GM12865 (cell line): ENCODE data around the gene FOS.

ENCODE experiments used
- DNase-seq: peaks from one replicate; pipeline ENCODE4 v3.0.0; 2010; ENCODE audit warnings: low read depth
- H3K4me3 ChIP-seq: 2 replicates; pipeline ENCODE4 v1.5.1; 2011; ENCODE audit warnings: mild to moderate bottlenecking, low read depth, low read length, control low read depth
- CTCF ChIP-seq: IDR thresholded peaks from 2 replicates; pipeline ENCODE4 v1.5.1; 2011; ENCODE audit warnings: low read length, control low read depth, low read depth, inconsistent platforms; ENCODE audit not compliant: insufficient read depth; ENCODE audit errors: missing control alignments

Gene FOS

GRCh38 chr14:75268633-75269550 lies 9.7 kb upstream of the FOS start:
- no peak for DNase-seq
- no peak overlapping the region for H3K4me3 ChIP-seq
- no peak for TF ChIP-seq CTCF

- H3K4me3 ChIP-seq, result no peak overlapping the region
- no peak for TF ChIP-seq CTCF
- no peak for DNase-seq
Measured at GRCh38 chr14:75271514-75271913, 7.1 kb upstream of the FOS start.

DNA sequence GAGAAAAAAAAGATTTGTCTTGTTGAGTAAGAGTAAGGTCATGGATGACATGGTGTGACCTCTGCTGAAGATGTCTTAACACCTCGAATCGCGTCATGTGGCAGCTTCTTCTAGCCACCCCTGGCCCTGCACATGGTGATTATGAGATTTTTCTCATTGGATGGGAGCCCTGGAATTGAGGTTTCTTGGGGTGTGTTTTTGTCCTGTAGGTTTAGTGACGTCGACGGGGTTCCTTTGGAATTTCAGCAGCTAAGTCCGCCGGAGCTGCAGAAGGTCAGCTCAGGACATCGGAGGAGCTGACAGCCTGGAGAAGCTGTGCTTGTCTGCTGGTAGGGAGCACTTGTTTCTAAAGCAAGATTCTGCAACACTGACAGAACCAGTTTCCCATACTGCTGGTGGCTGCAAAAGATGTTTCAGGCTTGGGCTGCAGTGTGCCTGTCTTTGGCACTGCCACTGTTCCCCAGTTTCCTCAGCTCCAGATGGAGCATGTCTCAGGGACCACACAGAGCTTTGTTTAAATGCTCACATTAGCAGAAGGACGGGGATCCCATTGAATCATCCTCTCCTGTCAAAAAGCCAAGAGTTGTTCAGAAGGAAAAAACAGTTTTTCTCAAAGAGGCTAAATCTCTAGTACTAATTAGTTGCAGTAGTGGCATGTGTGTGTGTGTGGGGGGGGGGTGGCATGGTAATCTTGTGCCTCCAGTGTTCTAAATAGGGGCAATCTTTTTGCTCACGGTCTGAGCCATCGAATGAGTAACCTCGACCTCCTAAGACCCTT lies 5.2 kb upstream of the FOS start:
- no peak for TF ChIP-seq CTCF
- no peak for DNase-seq
- H3K4me3 ChIP-seq, result no peak overlapping the region

DNA sequence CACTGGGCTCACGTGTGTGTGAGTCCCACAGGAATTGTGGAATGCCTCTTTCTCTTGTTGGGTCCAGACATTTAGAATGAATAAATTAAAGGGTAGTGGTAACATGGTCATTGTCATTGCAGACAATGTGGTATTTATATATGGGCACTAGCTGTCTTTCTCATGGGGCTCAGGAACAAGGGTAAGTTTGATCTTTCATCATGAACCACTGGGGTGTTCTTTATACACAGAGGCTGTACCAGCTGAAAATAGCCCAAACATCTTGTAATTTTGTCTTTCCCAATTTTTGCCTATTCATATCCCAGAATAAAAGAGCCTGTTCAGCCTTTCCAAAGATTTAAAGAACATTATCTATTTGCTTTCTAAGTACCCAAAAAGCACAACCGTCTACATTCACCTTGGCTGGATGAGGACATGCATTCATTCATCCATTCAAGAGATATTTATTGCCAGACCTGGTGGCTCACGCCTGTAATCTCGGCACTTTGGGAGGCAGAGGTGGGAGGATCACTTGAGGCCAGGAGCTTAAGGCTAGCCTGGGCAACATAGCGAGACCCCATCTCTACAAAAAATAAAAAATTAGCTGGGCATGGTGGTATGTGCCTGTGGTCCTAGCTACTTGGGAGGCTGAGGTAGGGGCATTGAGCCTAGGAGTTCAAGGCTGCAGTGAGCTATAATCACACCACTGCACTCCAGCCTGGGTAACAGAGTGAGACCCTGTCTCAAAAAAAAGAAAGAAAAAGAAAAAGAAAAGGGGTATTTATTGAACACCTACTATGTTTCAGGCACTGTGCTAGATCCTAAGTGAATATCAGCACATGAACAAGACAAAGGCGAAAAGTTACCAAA lies 4.4 kb upstream of the FOS start:
- TF ChIP-seq CTCF, result no peak
- no peak overlapping the region for H3K4me3 ChIP-seq
- no peak for DNase-seq

GRCh38 chr14:75274899-75275569 lies 3.6 kb upstream of the FOS start:
- TF ChIP-seq CTCF, result no peak
- no peak overlapping the region for H3K4me3 ChIP-seq
- peak; percentile 64 for DNase-seq

GRCh38 chr14:75275598-75275997 lies 3.0 kb upstream of the FOS start:
- H3K4me3 ChIP-seq, result no peak overlapping the region
- TF ChIP-seq CTCF, result no peak
- no peak for DNase-seq
